HG03064 (cell line): ENCODE measurements around the gene NUDT2.
"Not testable (repeated sequence)": the region's sequence is repeated elsewhere in the genome, so short reads cannot be mapped to it uniquely, and the experiment has no call there.

ENCODE experiments used
- ATAC-seq: cut with Tn5 transposase; IDR thresholded peaks from one replicate; pipeline ENCODE4 v1.9.1; 2021; ENCODE audit warnings: low read depth; ENCODE audit not compliant: unreplicated experiment

Gene NUDT2

GRCh38 chr9:34328987-34329832 lies at the start of gene NUDT2, which contains the start of gene KIF24:
Gene NUDT2, plus strand, starts transcription at chr9:34329569. Its CDS starts 9,471 bp downstream, at chr9:34339040.
Gene KIF24, minus strand, starts transcription at chr9:34329268. Its CDS starts 17,922 bp downstream, at chr9:34311346.
- peak; percentile 94 for ATAC-seq

- no peak for ATAC-seq
These were observed 47.3 kb upstream of the NUDT2 start for GRCh38 chr9:34282096-34282495.

- ATAC-seq: no peak
These were observed 40.2 kb upstream of the NUDT2 start for GRCh38 chr9:34289159-34289558.

GRCh38 chr9:34291023-34291422 lies 38.3 kb upstream of the NUDT2 start:
- no peak for ATAC-seq

GRCh38 chr9:34291423-34291822 lies 37.9 kb upstream of the NUDT2 start:
- ATAC-seq: no peak

GRCh38 chr9:34292552-34292951 lies 36.8 kb upstream of the NUDT2 start:
- no peak for ATAC-seq

- ATAC-seq: not testable (repeated sequence)
These were observed 28.3 kb upstream of the NUDT2 start for GRCh38 chr9:34301064-34301463.

GRCh38 chr9:34308316-34308715 lies 21.1 kb upstream of the NUDT2 start:
- not testable (repeated sequence) for ATAC-seq

GRCh38 chr9:34310215-34310614 lies 19.2 kb upstream of the NUDT2 start:
- no peak for ATAC-seq

- no peak for ATAC-seq
These were observed 17.7 kb upstream of the NUDT2 start for GRCh38 chr9:34311499-34312185.

GRCh38 chr9:34317436-34317835 lies 11.9 kb upstream of the NUDT2 start:
- no peak for ATAC-seq

GRCh38 chr9:34318163-34318790 lies 11.1 kb upstream of the NUDT2 start:
- ATAC-seq: no peak

GRCh38 chr9:34321451-34321850 lies 7.9 kb upstream of the NUDT2 start:
- no peak for ATAC-seq

- no peak for ATAC-seq
These were observed 6.3 kb upstream of the NUDT2 start for GRCh38 chr9:34322899-34323591.

- ATAC-seq: no peak
These were observed 2.7 kb upstream of the NUDT2 start for GRCh38 chr9:34326690-34327089.

- peak; percentile 4 for ATAC-seq
These were observed 826 bp upstream of the NUDT2 start for GRCh38 chr9:34328500-34328986.

- no peak for ATAC-seq
These were observed 1.8 kb downstream of the NUDT2 start for GRCh38 chr9:34331196-34331595.

GRCh38 chr9:34332076-34332964 lies 3.0 kb downstream of the NUDT2 start:
- ATAC-seq: no peak

- ATAC-seq: no peak
These were observed 4.5 kb downstream of the NUDT2 start for GRCh38 chr9:34333836-34334235.
